Nucleus accumbens (tissue), 56 donors: Measurements from ENCODE around the gene DNER.
"Not testable (repeated sequence)": the region's sequence is repeated elsewhere in the genome, so short reads cannot be mapped to it uniquely, and the experiment has no call there.

Experiments used
- DNase-seq, 56 donors: peaks; one replicate each; lab custom pipeline; 2025; lab: John Stamatoyannopoulos, UW

Gene DNER

GRCh38 chr2:229414631-229415030 lies 299.7 kb downstream of the DNER start:
- no peak for DNase-seq

GRCh38 chr2:229412686-229413085 lies 301.7 kb downstream of the DNER start:
- no peak for DNase-seq

GRCh38 chr2:229410946-229411345 lies 303.4 kb downstream of the DNER start:
- DNase-seq, result no peak

GRCh38 chr2:229410264-229410663 lies 304.1 kb downstream of the DNER start:
- DNase-seq, result no peak

- no peak for DNase-seq
Observed at GRCh38 chr2:229409751-229410181, 304.6 kb downstream of the DNER start.

- DNase-seq, result no peak
Observed at GRCh38 chr2:229408962-229409361, 305.4 kb downstream of the DNER start.

- DNase-seq, result peak in 1 of 56 donors; percentile 8
Observed at GRCh38 chr2:229408356-229408755, 306.0 kb downstream of the DNER start.

GRCh38 chr2:229407170-229407569 lies 307.2 kb downstream of the DNER start:
- peak in 13 of 56 donors; percentile 5 to 81 (median 19) for DNase-seq

GRCh38 chr2:229405796-229406195 lies 308.6 kb downstream of the DNER start:
- DNase-seq, result no peak

GRCh38 chr2:229403296-229403695 lies 311.1 kb downstream of the DNER start:
- no peak for DNase-seq

- no peak for DNase-seq
Observed at GRCh38 chr2:229401171-229401865, 313.0 kb downstream of the DNER start.

- no peak for DNase-seq
Observed at GRCh38 chr2:229393926-229394325, 320.4 kb downstream of the DNER start.

GRCh38 chr2:229392196-229392595 lies 322.2 kb downstream of the DNER start:
- peak in 1 of 56 donors; percentile 11 for DNase-seq

- no peak for DNase-seq
Observed at GRCh38 chr2:229388731-229389130, 325.6 kb downstream of the DNER start.

- peak in 5 of 56 donors; percentile 4 to 31 (median 11) for DNase-seq
Observed at GRCh38 chr2:229387866-229388265, 326.5 kb downstream of the DNER start.

GRCh38 chr2:229380101-229380625 lies 334.2 kb downstream of the DNER start:
- no peak for DNase-seq

GRCh38 chr2:229378386-229378785 lies 336.0 kb downstream of the DNER start:
- no peak for DNase-seq

GRCh38 chr2:229376866-229377265 lies 337.5 kb downstream of the DNER start:
- no peak for DNase-seq

GRCh38 chr2:229375251-229375650 lies 339.1 kb downstream of the DNER start:
- DNase-seq, result no peak

GRCh38 chr2:229373311-229373710 lies 341.0 kb downstream of the DNER start:
- not testable (repeated sequence) for DNase-seq

GRCh38 chr2:229372207-229372606 lies 342.1 kb downstream of the DNER start:
- no peak for DNase-seq

- DNase-seq, result no peak
Observed at GRCh38 chr2:229371086-229371485, 343.3 kb downstream of the DNER start.
